Prostate gland (tissue), 2 donors: ENCODE measurements around the gene LDAH. TPM values are rescaled to one million over a fixed set of nuclear protein-coding genes. Genes with fewer than 3 reads are reported as not detected.

ENCODE experiments used
- DNase-seq: peaks from one replicate; pipeline ENCODE4 v3.0.0-alpha.2; 2019; ENCODE audit warnings: low spot score
- H3K27ac ChIP-seq, 2 donors: fragments of 200-600 bp; sonication (generic); 2 replicates each; pipeline ENCODE4 v1.5.1; 2017 to 2019
- H3K27me3 ChIP-seq: fragments of 200-600 bp; sonication (generic); replicated peaks from 2 replicates; pipeline ENCODE4 v1.5.1; 2019; ENCODE audit not compliant: insufficient read depth
- H3K36me3 ChIP-seq, 2 donors: fragments of 200-600 bp; sonication (generic); 1 replicate in 1 of 2; 2 replicates in 1 of 2; pipeline versions ENCODE4 v1.5.1 to v1.8.1; 2017 to 2019
- H3K4me1 ChIP-seq: fragments of 200-600 bp; sonication (generic); replicated peaks from 2 replicates; pipeline ENCODE4 v1.5.1; 2019
- H3K4me3 ChIP-seq, 2 donors: fragments of 200-600 bp; sonication (generic); 2 replicates each; pipeline ENCODE4 v1.5.1; 2017 to 2019
- H3K9me3 ChIP-seq: fragments of 200-600 bp; sonication (generic); 2 replicates; pipeline ENCODE4 v1.5.1; 2017
- CTCF ChIP-seq, 4 experiments: fragments of 200-600 bp in 2 of 4; fragments of 450-650 bp in 2 of 4; sonication (generic) in 2 of 4; IDR thresholded peaks; 1 replicate in 3 of 4; 2 replicates in 1 of 4; pipeline ENCODE4 v1.5.1; 2016 to 2019; ENCODE audit warnings: antibody characterized with exemption in 4 of 4, mild to moderate bottlenecking in 2 of 4, moderate library complexity in 2 of 4
- POLR2A ChIP-seq: fragments of 450-650 bp; IDR thresholded peaks from one replicate; pipeline ENCODE4 v1.6.1; 2016; ENCODE audit warnings: antibody characterized with exemption, mild to moderate bottlenecking
- POLR2AphosphoS5 ChIP-seq: sonication (generic); formaldehyde crosslinking; IDR thresholded peaks from one replicate; pipeline ENCODE4 v1.6.1; 2017; ENCODE audit warnings: antibody characterized with exemption
- WGBS: methylation state at CpG from one replicate; pipeline ENCODE4 v1.1.5; 2018; 5-methylcytosine and 5-hydroxymethylcytosine counted together
- intact Hi-C: fragments of 100-400 bp; cut with DNase I; formaldehyde crosslinking; loops from one replicate; pipeline ENCODE4 v1.14.2; 2022
- total RNA-seq, 2 donors: library from RNA; depleted of rRNA; stranded (reverse); fragments of >200 nt; gene quantifications; one replicate each; pipeline ENCODE4 v1.1.0, GENCODE V29; 2016

LDAH gene
- total RNA-seq, 2 donors from 2014 or later = 6.6 to 17.3 TPM

- peaks cover 5% of the 10 kb centered on the region for H3K4me1 ChIP-seq
- 93% methylated on average over 2 of the region's 2 CpGs for WGBS
- no peak for DNase-seq
- no peaks in the 10 kb centered on the region for H3K9me3 ChIP-seq
- intact Hi-C loops = no loop called here
- TF ChIP-seq POLR2AphosphoS5 (no peak), CTCF (IDR thresholded peaks at IDR 0.05) (no peak), POLR2A (no peak)
- H3K4me3 ChIP-seq = no peak overlapping the region
- H3K27me3 ChIP-seq = no peaks in the 10 kb centered on the region
- no peak overlapping the region for H3K27ac ChIP-seq
- no peaks in the 10 kb centered on the region for H3K36me3 ChIP-seq
Measured at GRCh38 chr2:20697322-20697934, 125.5 kb downstream of the LDAH start.

- Histone ChIP-seq H3K27me3 (no peaks in the 10 kb centered on the region), H3K4me3 (no peak overlapping the region), H3K36me3 (no peaks in the 10 kb centered on the region), H3K4me1 (peaks cover 5% of the 10 kb centered on the region), H3K27ac (no peak overlapping the region), H3K9me3 (no peaks in the 10 kb centered on the region)
- 79% methylated on average over 2 of the region's 2 CpGs for WGBS
- TF ChIP-seq POLR2AphosphoS5 (no peak), POLR2A (no peak), CTCF (IDR thresholded peaks at IDR 0.05) (no peak)
- intact Hi-C loops = no loop called here
- DNase-seq = no peak
Measured at GRCh38 chr2:20696366-20696765, 126.5 kb downstream of the LDAH start.

- no peak for DNase-seq
- no peak overlapping the region for H3K4me3 ChIP-seq
- no peaks in the 10 kb centered on the region for H3K9me3 ChIP-seq
- TF ChIP-seq POLR2A = no peak
- no peak for TF ChIP-seq POLR2AphosphoS5
- TF ChIP-seq CTCF (IDR thresholded peaks at IDR 0.05) = no peak
- H3K27ac ChIP-seq = no peak overlapping the region
- WGBS = 100% methylated on average over 3 of the region's 3 CpGs
- no peaks in the 10 kb centered on the region for H3K4me1 ChIP-seq
- H3K36me3 ChIP-seq = no peaks in the 10 kb centered on the region
- H3K27me3 ChIP-seq = no peaks in the 10 kb centered on the region
- intact Hi-C loops = no loop called here
Measured at GRCh38 chr2:20693317-20693716, 129.6 kb downstream of the LDAH start.

GRCh38 chr2:20692081-20692480 lies 130.8 kb downstream of the LDAH start:
- Histone ChIP-seq H3K4me1 (no peaks in the 10 kb centered on the region), H3K4me3 (no peak overlapping the region), H3K27ac (no peak overlapping the region), H3K27me3 (no peaks in the 10 kb centered on the region), H3K36me3 (no peaks in the 10 kb centered on the region), H3K9me3 (no peaks in the 10 kb centered on the region)
- DNase-seq = no peak
- intact Hi-C loops = no loop called here
- TF ChIP-seq CTCF (IDR thresholded peaks at IDR 0.05) = no peak
- TF ChIP-seq POLR2AphosphoS5 = no peak
- no peak for TF ChIP-seq POLR2A
- WGBS = 88% methylated on average over 2 of the region's 2 CpGs

- no peak for TF ChIP-seq CTCF (IDR thresholded peaks at IDR 0.05)
- TF ChIP-seq POLR2AphosphoS5 = no peak
- TF ChIP-seq POLR2A = no peak
- DNase-seq = no peak
- Histone ChIP-seq H3K4me1 (no peaks in the 10 kb centered on the region), H3K27me3 (no peaks in the 10 kb centered on the region), H3K4me3 (no peak overlapping the region), H3K27ac (no peak overlapping the region), H3K36me3 (no peaks in the 10 kb centered on the region), H3K9me3 (no peaks in the 10 kb centered on the region)
- 90% methylated on average over 6 of the region's 6 CpGs for WGBS
- intact Hi-C loops = no loop called here
Measured at GRCh38 chr2:20691076-20691734, 131.7 kb downstream of the LDAH start.
